GM19455 (cell line): ENCODE data around the gene MORF4L1.
"Not testable (repeated sequence)": the region's sequence is repeated elsewhere in the genome, so short reads cannot be mapped to it uniquely, and the experiment has no call there.

Experiments used
- ATAC-seq: cut with Tn5 transposase; IDR thresholded peaks from one replicate; pipeline ENCODE4 v1.9.1; 2021; ENCODE audit not compliant: unreplicated experiment

Gene MORF4L1

GRCh38 chr15:78898540-78898939, 25.9 kb downstream of the MORF4L1 start:
- no peak for ATAC-seq

GRCh38 chr15:78900819-78901533, 28.3 kb downstream of the MORF4L1 start:
- ATAC-seq = not testable (repeated sequence)

- ATAC-seq = not testable (repeated sequence)
Observed at GRCh38 chr15:78902281-78903032, 29.8 kb downstream of the MORF4L1 start.

- ATAC-seq = no peak
Observed at GRCh38 chr15:78904599-78905358, 32.1 kb downstream of the MORF4L1 start.

GRCh38 chr15:78906316-78906620, 33.6 kb downstream of the MORF4L1 start:
- ATAC-seq = no peak

- no peak for ATAC-seq
Observed at GRCh38 chr15:78907577-78907976, 34.9 kb downstream of the MORF4L1 start.

GRCh38 chr15:78909160-78909695, 36.5 kb downstream of the MORF4L1 start:
- ATAC-seq = no peak

GRCh38 chr15:78909791-78910228, 37.1 kb downstream of the MORF4L1 start:
- ATAC-seq = no peak

GRCh38 chr15:78910271-78910670, 37.6 kb downstream of the MORF4L1 start:
- no peak for ATAC-seq

GRCh38 chr15:78912316-78912715, 39.6 kb downstream of the MORF4L1 start:
- ATAC-seq = no peak

- ATAC-seq = no peak
Observed at GRCh38 chr15:78913012-78913411, 40.3 kb downstream of the MORF4L1 start.

GRCh38 chr15:78914027-78914764, 41.5 kb downstream of the MORF4L1 start:
- no peak for ATAC-seq

GRCh38 chr15:78915341-78916087, 42.8 kb downstream of the MORF4L1 start:
- no peak for ATAC-seq

- ATAC-seq = no peak
Observed at GRCh38 chr15:78916088-78916487, 43.4 kb downstream of the MORF4L1 start.

GRCh38 chr15:78917888-78918287, 45.2 kb downstream of the MORF4L1 start:
- ATAC-seq = no peak

GRCh38 chr15:78921517-78921916, 48.8 kb downstream of the MORF4L1 start:
- ATAC-seq = no peak

- no peak for ATAC-seq
Observed at GRCh38 chr15:78921940-78922339, 49.2 kb downstream of the MORF4L1 start.

GRCh38 chr15:78922527-78922926, 49.8 kb downstream of the MORF4L1 start:
- ATAC-seq = no peak

- no peak for ATAC-seq
Observed at GRCh38 chr15:78923015-78923414, 50.3 kb downstream of the MORF4L1 start.
